ENCODE results near the gene GNAI1. TPM values are rescaled to one million over a fixed set of nuclear protein-coding genes. Genes with fewer than 3 reads are reported as not detected.

Gene GNAI1
- total and polyA plus RNA-seq, 2 of the 13 experiments (the other 11 are each of a cell fraction or from before 2014, with no cell fraction given): 3.5 to 5.7 TPM

- H3K4me3 ChIP-seq (replicated peaks in 1 of 3; ENCODE audit: insufficient read depth in 1 of 3, low read depth in 2 of 3, low read length in 3 of 3): no peak overlapping the region
- no peak overlapping the region for H3K27ac ChIP-seq (ENCODE audit: extremely low read length, insufficient read depth, low read length)
- no peaks in the 10 kb centered on the region for H3K27me3 ChIP-seq (ENCODE audit: control insufficient read depth in 1 of 2, insufficient read depth in 2 of 2, low read length in 2 of 2)
- no peak overlapping the region for H2AFZ ChIP-seq (ENCODE audit: low read length)
- in situ Hi-C loops (cut with HindIII; ENCODE audit: extremely low pct_ligation_motif_present, low pct_unique_long_range_greater_than_20kb): no loop called here
- H3K4me2 ChIP-seq (ENCODE audit: low read depth, low read length): no peak overlapping the region
- 41% methylated on average over 3 of the region's 3 CpGs for WGBS (ENCODE audit: low lambda C conversion rate)
- no peaks in the 10 kb centered on the region for H4K20me1 ChIP-seq (ENCODE audit: insufficient read depth, low read length)
- DNase-seq (ENCODE audit: low spot score): no peak
- no peaks in the 10 kb centered on the region for H3K4me1 ChIP-seq (ENCODE audit: insufficient read depth, low read length)
- intact Hi-C loops (cut with micrococcal nuclease; ENCODE audit: unreplicated experiment): no loop called here
- TF ChIP-seq ZNF34 (CRISPR knock-in tag; IDR thresholded peaks at IDR 0.05; ENCODE audit: borderline replicate concordance) (no peak), ZNF263 (CRISPR knock-in tag; IDR thresholded peaks at IDR 0.05) (no peak), ZNF18 (CRISPR knock-in tag; IDR thresholded peaks at IDR 0.05; ENCODE audit: insufficient replicate concordance) (no peak), SIX1 (CRISPR knock-in tag; IDR thresholded peaks at IDR 0.05; ENCODE audit: borderline replicate concordance) (no peak), MNT (IDR thresholded peaks at IDR 0.05) (no peak), KAT7 (CRISPR knock-in tag; IDR thresholded peaks at IDR 0.05; ENCODE audit: borderline replicate concordance) (no peak), ZNF136 (CRISPR knock-in tag; IDR thresholded peaks at IDR 0.05; ENCODE audit: low read depth) (no peak), SRSF4 (IDR thresholded peaks at IDR 0.05; ENCODE audit: low read depth, low read length, poor library complexity, severe bottlenecking) (no peak), ZNF550 (CRISPR knock-in tag; IDR thresholded peaks at IDR 0.05; ENCODE audit: borderline replicate concordance) (no peak)
- no peak overlapping the region for H3K9ac ChIP-seq (ENCODE audit: insufficient read depth, low read depth, low read length)
- POLR2A ChIA-PET: no interaction called here
- no peaks in the 10 kb centered on the region for H3K9me3 ChIP-seq (ENCODE audit: low read length)
- H3K36me3 ChIP-seq (replicated peaks in 1 of 2; ENCODE audit: control insufficient read depth in 1 of 2, insufficient read depth in 2 of 2, low read length in 2 of 2): no peaks in the 10 kb centered on the region
- FAIRE-seq: no peak
- CTCF ChIA-PET (ENCODE audit: low intra/inter-chr PET ratio, low total read pairs): no interaction called here
- no peaks in the 10 kb centered on the region for H3K79me2 ChIP-seq (ENCODE audit: insufficient read depth, low read length)
- ATAC-seq: no peak
- no TSS peak for BruUV-seq (replicated peaks)
Measured at GRCh38 chr7:80257756-80258155, 123.1 kb downstream of the GNAI1 start.
